HEK293T (cell line): ENCODE data around the gene NAA25.
"Not testable (repeated sequence)": the region's sequence is repeated elsewhere in the genome, so short reads cannot be mapped to it uniquely, and the experiment has no call there.

Source experiments
- ARNT ChIP-seq: fragments of 450-650 bp; IDR thresholded peaks from 2 replicates; pipeline ENCODE4 v1.6.1; 2017; ENCODE audit warnings: mild to moderate bottlenecking
- BHLHE40 ChIP-seq: fragments of 450-650 bp; IDR thresholded peaks from 2 replicates; pipeline ENCODE4 v1.6.1; 2016; ENCODE audit warnings: mild to moderate bottlenecking, moderate library complexity, borderline replicate concordance
- NFRKB ChIP-seq: fragments of 450-650 bp; IDR thresholded peaks from 2 replicates; pipeline ENCODE4 v1.6.1; 2016; ENCODE audit warnings: mild to moderate bottlenecking, moderate library complexity
- SP1 ChIP-seq: fragments of 450-650 bp; IDR thresholded peaks from 2 replicates; pipeline ENCODE4 v1.6.1; 2017

DNA sequence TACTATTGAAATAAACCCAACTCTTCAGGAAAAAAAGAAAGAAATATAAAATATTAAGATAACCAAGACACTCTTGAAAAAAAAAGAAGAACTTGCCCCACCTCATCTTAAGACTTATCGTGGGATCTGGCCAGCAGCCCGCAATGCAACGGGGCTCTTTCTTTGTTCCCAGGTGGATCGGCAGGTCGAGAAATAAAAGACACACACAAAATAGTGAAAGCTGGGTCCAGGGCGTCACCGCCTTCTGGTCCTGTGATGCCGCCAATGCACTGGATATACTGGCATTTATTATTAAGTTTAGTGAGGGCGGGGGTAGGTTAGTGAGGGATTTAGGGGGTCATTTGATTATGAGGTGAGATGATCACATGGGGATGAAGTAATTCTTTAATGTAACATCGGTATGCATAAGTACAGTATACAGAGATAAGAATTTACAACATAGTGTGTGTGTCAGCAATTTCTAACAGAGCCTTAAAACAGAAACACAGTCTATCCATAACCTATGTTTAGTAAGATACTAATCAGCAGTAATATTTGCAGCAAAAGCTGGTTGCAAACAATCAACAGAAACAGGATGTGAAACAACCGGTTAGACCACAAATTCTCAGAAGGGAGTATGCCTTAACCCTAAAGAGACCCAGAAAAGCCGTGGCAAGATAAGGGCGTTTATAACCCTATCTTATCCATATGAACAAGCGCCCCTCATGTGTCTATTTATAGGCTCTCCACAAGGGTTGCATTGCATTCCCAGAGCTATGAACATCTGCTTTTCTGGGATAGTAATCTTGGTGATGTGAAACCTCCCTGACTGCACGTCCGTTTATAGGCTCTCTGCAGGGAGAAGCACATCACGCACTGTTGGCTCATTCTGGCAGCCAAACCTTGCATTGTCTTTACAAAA is 114.1 kb downstream of the NAA25 start:
- TF ChIP-seq SP1, ARNT, NFRKB, BHLHE40: not testable (repeated sequence)
